Fibroblast of mammary gland (primary cell): ENCODE data around the gene COPS7B.
A peak's percentile ranks its signal among the peaks of the same experiment; 100 is the strongest.

Source experiments
- DNase-seq: peaks from one replicate; pipeline ENCODE4 v3.0.0-alpha.2; 2010; ENCODE audit warnings: low read depth
- H3K4me3 ChIP-seq: 2 replicates; pipeline ENCODE4 v1.5.1; 2011; ENCODE audit warnings: low read depth, mild to moderate bottlenecking, low read length, moderate library complexity; ENCODE audit not compliant: control insufficient read depth
- TF ChIP-seq, protein P1 (sequence below): conservative IDR thresholded peaks from 2 replicates; pipeline ENCODE4 v1.5.1; 2011; ENCODE audit warnings: low read depth, low read length, inconsistent platforms; ENCODE audit not compliant: control insufficient read depth, insufficient read depth

Gene COPS7B

GRCh38 chr2:231810905-231811304 lies 24.7 kb downstream of the COPS7B start:
- TF ChIP-seq, protein P1, sequence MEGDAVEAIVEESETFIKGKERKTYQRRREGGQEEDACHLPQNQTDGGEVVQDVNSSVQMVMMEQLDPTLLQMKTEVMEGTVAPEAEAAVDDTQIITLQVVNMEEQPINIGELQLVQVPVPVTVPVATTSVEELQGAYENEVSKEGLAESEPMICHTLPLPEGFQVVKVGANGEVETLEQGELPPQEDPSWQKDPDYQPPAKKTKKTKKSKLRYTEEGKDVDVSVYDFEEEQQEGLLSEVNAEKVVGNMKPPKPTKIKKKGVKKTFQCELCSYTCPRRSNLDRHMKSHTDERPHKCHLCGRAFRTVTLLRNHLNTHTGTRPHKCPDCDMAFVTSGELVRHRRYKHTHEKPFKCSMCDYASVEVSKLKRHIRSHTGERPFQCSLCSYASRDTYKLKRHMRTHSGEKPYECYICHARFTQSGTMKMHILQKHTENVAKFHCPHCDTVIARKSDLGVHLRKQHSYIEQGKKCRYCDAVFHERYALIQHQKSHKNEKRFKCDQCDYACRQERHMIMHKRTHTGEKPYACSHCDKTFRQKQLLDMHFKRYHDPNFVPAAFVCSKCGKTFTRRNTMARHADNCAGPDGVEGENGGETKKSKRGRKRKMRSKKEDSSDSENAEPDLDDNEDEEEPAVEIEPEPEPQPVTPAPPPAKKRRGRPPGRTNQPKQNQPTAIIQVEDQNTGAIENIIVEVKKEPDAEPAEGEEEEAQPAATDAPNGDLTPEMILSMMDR = no peak
- no peak overlapping the region for H3K4me3 ChIP-seq
- peak; percentile 82 for DNase-seq

- H3K4me3 ChIP-seq = no peak overlapping the region
- DNase-seq = no peak
- TF ChIP-seq, protein P1 = no peak
Observed at GRCh38 chr2:231816327-231817026, 30.2 kb downstream of the COPS7B start.

GRCh38 chr2:231819447-231820042 lies 33.3 kb downstream of the COPS7B start:
- H3K4me3 ChIP-seq = no peak overlapping the region
- DNase-seq = no peak
- TF ChIP-seq, protein P1 = no peak

DNA sequence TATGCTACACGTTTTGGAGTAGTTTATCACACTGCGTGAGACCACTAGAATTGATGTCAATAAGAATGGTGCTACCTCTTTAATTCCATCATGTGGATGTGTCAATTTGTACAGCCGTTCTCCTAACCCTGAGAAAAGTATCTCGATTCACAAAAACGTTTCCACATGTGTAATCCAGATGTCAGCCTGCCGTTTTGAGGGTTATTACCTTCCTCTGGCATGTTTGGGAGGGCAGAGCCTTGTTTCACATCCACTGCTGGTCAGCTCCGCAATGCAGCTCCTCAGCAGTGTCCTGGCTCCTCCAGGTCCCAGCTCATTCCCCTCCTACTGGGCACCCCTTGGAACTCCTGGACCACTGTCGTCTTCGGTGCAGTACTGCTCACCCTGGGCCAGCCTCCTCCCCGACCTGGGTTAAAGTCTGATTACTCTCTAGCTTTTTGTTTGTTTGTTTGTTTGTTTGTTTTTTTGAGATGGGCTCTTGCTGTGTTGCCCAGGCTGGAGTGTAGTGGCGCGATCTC lies 34.6 kb downstream of the COPS7B start:
- peak; percentile 10 for DNase-seq
- H3K4me3 ChIP-seq = no peak overlapping the region
- TF ChIP-seq, protein P1 = no peak

DNA sequence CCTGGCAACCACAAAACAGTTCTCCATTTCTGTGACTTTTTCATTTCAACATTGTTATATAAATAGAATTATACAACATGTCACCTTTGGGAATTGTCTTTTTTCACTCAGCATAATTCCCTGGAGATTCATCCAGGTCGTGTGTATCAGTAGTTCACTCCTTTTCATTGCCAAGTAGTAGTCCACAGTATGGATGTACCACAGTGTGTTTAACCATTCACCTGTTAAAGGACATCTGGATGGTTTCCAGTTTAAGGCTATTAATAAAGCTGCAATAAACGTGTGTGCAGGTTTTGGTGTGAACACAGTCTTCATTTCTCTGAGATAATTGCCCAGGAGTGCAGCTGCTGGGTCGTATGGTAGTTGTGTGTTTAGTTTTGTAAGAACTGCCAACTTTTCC lies 35.7 kb downstream of the COPS7B start:
- DNase-seq = no peak
- TF ChIP-seq, protein P1 = no peak
- H3K4me3 ChIP-seq = no peak overlapping the region

DNA sequence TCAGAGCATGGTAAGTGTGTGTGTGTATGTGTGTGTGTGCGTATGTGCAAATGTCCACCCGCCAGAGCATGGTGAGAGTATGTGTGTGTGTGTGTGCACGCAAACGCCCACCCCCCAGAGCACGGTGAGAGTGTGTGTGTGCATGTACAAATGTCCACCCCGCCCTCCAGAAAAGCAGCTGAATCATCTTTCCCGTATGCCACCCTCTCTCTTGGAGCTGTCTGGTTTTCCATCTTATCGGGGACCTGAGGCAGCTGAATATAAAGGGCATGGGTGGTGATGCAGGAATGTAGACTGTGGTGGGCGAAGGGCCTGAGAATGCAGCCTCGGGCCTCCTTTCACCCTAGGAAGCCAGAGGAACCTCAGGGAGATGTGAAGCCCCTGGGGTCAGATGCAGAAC lies 66.9 kb downstream of the COPS7B start:
- no peak for DNase-seq
- TF ChIP-seq, protein P1 = no peak
- no peak overlapping the region for H3K4me3 ChIP-seq
